ENCODE results near the gene SF3A2. TPM values are rescaled to one million over a fixed set of nuclear protein-coding genes. Genes with fewer than 3 reads are reported as not detected.
A peak's percentile ranks its signal among the peaks of the same experiment; 100 is the strongest.

SF3A2 gene
- total and polyA plus RNA-seq, 10 of the 15 experiments (the other 5 are each of a cell fraction or from before 2014, with no cell fraction given), result 0.33 to 143 (median 30.6) TPM

DNA sequence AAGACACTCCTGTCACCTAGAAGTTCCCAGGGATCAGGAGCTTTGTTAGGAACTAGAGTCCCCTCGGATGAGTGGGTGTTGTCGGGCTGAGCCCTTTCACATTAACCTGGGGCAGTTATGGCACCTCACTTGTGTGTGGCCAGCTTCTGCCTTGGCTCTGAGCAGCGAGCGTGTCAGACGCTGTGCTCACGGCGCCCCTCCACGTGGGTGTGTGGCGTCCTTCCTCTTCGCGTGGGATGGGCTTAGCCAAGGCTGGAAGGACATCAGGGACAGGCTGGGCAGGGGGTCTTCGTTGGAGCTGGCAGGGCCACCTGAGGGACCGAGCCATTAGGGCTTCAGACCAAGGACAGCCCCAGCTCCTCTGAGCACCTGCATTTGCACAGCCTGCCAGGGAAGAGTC lies 49.5 kb upstream of the SF3A2 start:
- H3K27ac ChIP-seq (ENCODE audit: control insufficient read depth, insufficient read depth), result peak overlapping the region; percentile 37; the same call in 1 of the 2 replicates
- no peak overlapping the region for H2AFZ ChIP-seq (ENCODE audit: control insufficient read depth, low read depth, low read length)
- no peaks in the 10 kb centered on the region; the same call in 1 of the 2 replicates for H4K20me1 ChIP-seq (ENCODE audit: control insufficient read depth, insufficient read depth)
- peaks cover 30% of the 10 kb centered on the region for H3K4me1 ChIP-seq (ENCODE audit: control insufficient read depth, insufficient read depth, low read length)
- no peaks in the 10 kb centered on the region for H3K27me3 ChIP-seq (replicated peaks in 1 of 2; ENCODE audit: control insufficient read depth in 2 of 2, insufficient read depth in 2 of 2, low read length in 1 of 2)
- no peak overlapping the region for H3K4me2 ChIP-seq (ENCODE audit: control insufficient read depth, insufficient read depth)
- ATAC-seq, result no peak
- no peak for DNase-seq (ENCODE audit: low read depth, low spot score)
- in situ Hi-C loops (cut with MboI), result no loop called here
- H3K9me3 ChIP-seq (replicated peaks; ENCODE audit: control insufficient read depth, insufficient read depth, low read length), result peaks cover 10% of the 10 kb centered on the region; the same call in 2 of the 3 replicates
- intact Hi-C loops (cut with micrococcal nuclease; ENCODE audit: unreplicated experiment), result no loop called here
- ChIA-PET RAD21 (ENCODE audit: unreplicated experiment) (interaction anchor here (0.6 to 5.0 kb wide), 5 partner anchors 16 to 48 kb away, joined by 3 to 22 read pairs (median 5); no protein-coding TSS in a partner anchor), SMC1A (ENCODE audit: uncharacterized antibody, unreplicated experiment) (interaction anchor here (1.1 to 2.2 kb wide), 2 partner anchors 16 to 51 kb away, joined by 3 to 8 read pairs; no protein-coding TSS in a partner anchor), POLR2A (interaction anchor here (0.6 to 2.6 kb wide), 3 partner anchors 15 to 103 kb away, joined by 5 to 25 read pairs (median 5); no protein-coding TSS in a partner anchor), CTCF (interaction anchor here (0.6 to 8.6 kb wide), 3 partner anchors 10 to 31 kb away, joined by 3 to 64 read pairs (median 4); no protein-coding TSS in a partner anchor)
- no TSS peak for BruUV-seq (replicated peaks)
- 99% methylated on average over 13 of the region's 13 CpGs for WGBS (ENCODE audit: insufficient coverage, insufficient replicate concordance, low lambda C conversion rate, missing lambda C conversion rate)
- TF ChIP-seq MTA2 (IDR thresholded peaks at IDR 0.05; ENCODE audit: low read depth) (no peak), TCF3 (IDR thresholded peaks at IDR 0.05; ENCODE audit: borderline replicate concordance, insufficient read depth, low read depth, low read length) (no peak), CEBPB (IDR thresholded peaks at IDR 0.05; ENCODE audit: borderline replicate concordance in 1 of 2, low read depth in 2 of 2, low read length in 2 of 2) (no peak), KDM1A (IDR thresholded peaks at IDR 0.05; ENCODE audit: borderline replicate concordance) (no peak), TARDBP (IDR thresholded peaks at IDR 0.05; ENCODE audit: borderline replicate concordance) (no peak), SUPT20H (IDR thresholded peaks at IDR 0.05; ENCODE audit: borderline replicate concordance, control insufficient read depth, low read depth, low read length) (no peak), NR2F1 (conservative IDR thresholded peaks at IDR 0.05) (no peak), PAX5 (IDR thresholded peaks at IDR 0.05; ENCODE audit: borderline replicate concordance, low read depth, low read length) (no peak), FOXM1 (IDR thresholded peaks at IDR 0.05; ENCODE audit: low read depth, low read length) (no peak), RAD21 (IDR thresholded peaks at IDR 0.05; ENCODE audit: insufficient read depth, low read depth, low read length) (no peak), NFIC (IDR thresholded peaks at IDR 0.05; ENCODE audit: low read depth, low read length) (no peak), ASH2L (IDR thresholded peaks at IDR 0.05; ENCODE audit: borderline replicate concordance, low read depth) (no peak), TBL1XR1 (IDR thresholded peaks at IDR 0.05; ENCODE audit: low read depth, low read length) (no peak), SRF (IDR thresholded peaks at IDR 0.05; ENCODE audit: low read depth in 2 of 2, low read length in 2 of 2) (no peak), SMARCA5 (IDR thresholded peaks at IDR 0.05) (no peak), NFXL1 (IDR thresholded peaks at IDR 0.05; ENCODE audit: borderline replicate concordance) (no peak), RAD51 (IDR thresholded peaks at IDR 0.05) (no peak), HDAC6 (IDR thresholded peaks at IDR 0.05; ENCODE audit: unreplicated experiment) (no peak)
- TF ChIP-seq, protein P1, sequence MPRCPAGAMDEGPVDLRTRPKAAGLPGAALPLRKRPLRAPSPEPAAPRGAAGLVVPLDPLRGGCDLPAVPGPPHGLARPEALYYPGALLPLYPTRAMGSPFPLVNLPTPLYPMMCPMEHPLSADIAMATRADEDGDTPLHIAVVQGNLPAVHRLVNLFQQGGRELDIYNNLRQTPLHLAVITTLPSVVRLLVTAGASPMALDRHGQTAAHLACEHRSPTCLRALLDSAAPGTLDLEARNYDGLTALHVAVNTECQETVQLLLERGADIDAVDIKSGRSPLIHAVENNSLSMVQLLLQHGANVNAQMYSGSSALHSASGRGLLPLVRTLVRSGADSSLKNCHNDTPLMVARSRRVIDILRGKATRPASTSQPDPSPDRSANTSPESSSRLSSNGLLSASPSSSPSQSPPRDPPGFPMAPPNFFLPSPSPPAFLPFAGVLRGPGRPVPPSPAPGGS (IDR thresholded peaks at IDR 0.05; ENCODE audit: borderline replicate concordance, insufficient read depth, low read depth, low read length, poor library complexity, severe bottlenecking), result no peak
- H3K36me3 ChIP-seq (ENCODE audit: control insufficient read depth in 2 of 2, insufficient read depth in 2 of 2, low read length in 1 of 2), result peaks cover 23 to 76% of the 10 kb centered on the region in 2 experiments; a peak in 3 of 4 replicates
- no peak overlapping the region for H3K4me3 ChIP-seq
- peaks cover 52% of the 10 kb centered on the region for H3K79me2 ChIP-seq (ENCODE audit: control insufficient read depth, insufficient read depth, low read length)
- H3K9ac ChIP-seq (ENCODE audit: control insufficient read depth, insufficient read depth, low read length), result no peak overlapping the region
- no peak for FAIRE-seq
